Keratinocyte (primary cell): Measurements from ENCODE around the gene NT5DC2. TPM values are rescaled to one million over a fixed set of nuclear protein-coding genes. Genes with fewer than 3 reads are reported as not detected.

Source experiments
- DNase-seq: peaks from one replicate; pipeline ENCODE4 v3.0.0-alpha.2; 2011; ENCODE audit warnings: low read depth, missing footprints, low spot score
- FAIRE-seq: peaks from 2 replicates; lab custom pipeline; 2011; peaks lifted over from hg19 to GRCh38; lab: Jason Lieb, UNC
- H2AFZ ChIP-seq: 2 replicates; pipeline ENCODE4 v1.6.0; 2012; ENCODE audit warnings: low read length, control low read depth, inconsistent platforms; ENCODE audit not compliant: control insufficient read depth
- H3K27ac ChIP-seq: 2 replicates; pipeline ENCODE4 v1.5.1; 2011; ENCODE audit warnings: low read length; ENCODE audit not compliant: control insufficient read depth, insufficient read depth
- H3K27me3 ChIP-seq: 3 replicates; pipeline ENCODE4 v1.6.0; 2011; ENCODE audit warnings: low read length; ENCODE audit not compliant: control insufficient read depth, insufficient read depth; ENCODE audit errors: extremely low read depth
- H3K36me3 ChIP-seq, 2 experiments: 2 replicates in 1 of 2; 3 replicates in 1 of 2; pipeline ENCODE4 v1.5.1; 2011; ENCODE audit warnings: low read length in 2 of 2, mild to moderate bottlenecking in 1 of 2; ENCODE audit not compliant: control insufficient read depth in 2 of 2, insufficient read depth in 2 of 2; ENCODE audit errors: extremely low read depth in 1 of 2
- H3K4me1 ChIP-seq: 3 replicates; pipeline ENCODE4 v1.5.1; 2011; ENCODE audit warnings: low read length; ENCODE audit not compliant: control insufficient read depth, insufficient read depth; ENCODE audit errors: extremely low read depth
- H3K4me2 ChIP-seq: 3 replicates; pipeline ENCODE4 v1.6.0; 2011; ENCODE audit warnings: low read depth, low read length; ENCODE audit not compliant: control insufficient read depth, insufficient read depth; ENCODE audit errors: extremely low read depth
- H3K4me3 ChIP-seq, 3 experiments: fragments of 200-600 bp in 1 of 3; sonication (generic) in 1 of 3; 2 replicates in 2 of 3; 3 replicates in 1 of 3; pipeline ENCODE4 v1.5.1; 2011 to 2016; ENCODE audit warnings: low read length in 3 of 3, mild to moderate bottlenecking in 3 of 3, control low read depth in 2 of 3, inconsistent platforms in 1 of 3, low read depth in 1 of 3, mixed read lengths in 1 of 3, mixed run types in 1 of 3, moderate library complexity in 1 of 3; ENCODE audit not compliant: control insufficient read depth in 2 of 3, insufficient read depth in 2 of 3; ENCODE audit errors: extremely low read depth in 1 of 3
- H3K79me2 ChIP-seq: 2 replicates; pipeline ENCODE4 v1.6.0; 2012; ENCODE audit warnings: low read length; ENCODE audit not compliant: control insufficient read depth, insufficient read depth
- H3K9ac ChIP-seq: 3 replicates; pipeline ENCODE4 v1.6.0; 2011; ENCODE audit warnings: low read length; ENCODE audit not compliant: control insufficient read depth, insufficient read depth; ENCODE audit errors: extremely low read depth
- H3K9me1 ChIP-seq: 3 replicates; pipeline ENCODE4 v1.6.0; 2011; ENCODE audit warnings: low read length; ENCODE audit not compliant: control insufficient read depth, insufficient read depth; ENCODE audit errors: extremely low read depth
- H3K9me3 ChIP-seq: 2 replicates; pipeline ENCODE4 v1.5.1; 2012; ENCODE audit warnings: low read depth, low read length; ENCODE audit not compliant: control insufficient read depth
- H4K20me1 ChIP-seq: 3 replicates; pipeline ENCODE4 v1.6.0; 2011; ENCODE audit warnings: low read length; ENCODE audit not compliant: control insufficient read depth, insufficient read depth; ENCODE audit errors: extremely low read depth
- EZH2 ChIP-seq: IDR thresholded peaks from one replicate; pipeline ENCODE4 v1.6.1; 2012; ENCODE audit warnings: inconsistent platforms, mild to moderate bottlenecking, low read length, moderate library complexity
- dilution Hi-C: fragments of 300-500 bp; cut with MboI; formaldehyde crosslinking; loops from one replicate; pipeline ENCODE4 v1.7.0; 2020; ENCODE audit warnings: low sequenced_read_pairs; ENCODE audit not compliant: extremely low pct_ligation_motif_present
- polyA plus RNA-seq, 5 experiments: library from polyadenylated mRNA; depleted of rRNA in 3 of 5; stranded (reverse) in 3 of 5; stranded (forward) in 1 of 5; unstranded in 1 of 5; fragments of >200 nt; gene quantifications; 1 replicate in 1 of 5; 2 replicates in 3 of 5; 3 replicates in 1 of 5; pipeline versions ENCODE4 v1.2.1 to v1.2.3, GENCODE V29; 2011 to 2012; ENCODE audit warnings: missing spikeins in 2 of 5, low read depth in 1 of 5, low replicate concordance in 1 of 5
- TF ChIP-seq, protein P1 (sequence below), 3 experiments: IDR thresholded peaks in 1 of 3; conservative IDR thresholded peaks in 1 of 3; optimal IDR thresholded peaks in 1 of 3; 2 replicates in 2 of 3; 3 replicates in 1 of 3; pipeline versions ENCODE3 to v1.5.1; 2011; ENCODE audit warnings: low read length in 3 of 3, mild to moderate bottlenecking in 3 of 3, moderate library complexity in 2 of 3, control low read depth in 1 of 3, inconsistent platforms in 1 of 3; ENCODE audit not compliant: insufficient read depth in 2 of 3; ENCODE audit errors: extremely low read depth in 1 of 3

The NT5DC2 gene
- polyA plus RNA-seq, 1 donor (not counting 4 experiments of a cell fraction or from before 2014, with no cell fraction given): 54.7 TPM

- H3K9me1 ChIP-seq: no peaks in the 10 kb centered on the region
- H3K4me3 ChIP-seq: no peak overlapping the region
- FAIRE-seq: no peak
- no peak for DNase-seq
- no peaks in the 10 kb centered on the region for H4K20me1 ChIP-seq
- H3K4me1 ChIP-seq: no peaks in the 10 kb centered on the region
- dilution Hi-C loops: no loop called here
- no peak overlapping the region for H2AFZ ChIP-seq
- H3K79me2 ChIP-seq: no peaks in the 10 kb centered on the region
- H3K4me2 ChIP-seq: no peak overlapping the region
- TF ChIP-seq EZH2: no peak
- TF ChIP-seq, protein P1, sequence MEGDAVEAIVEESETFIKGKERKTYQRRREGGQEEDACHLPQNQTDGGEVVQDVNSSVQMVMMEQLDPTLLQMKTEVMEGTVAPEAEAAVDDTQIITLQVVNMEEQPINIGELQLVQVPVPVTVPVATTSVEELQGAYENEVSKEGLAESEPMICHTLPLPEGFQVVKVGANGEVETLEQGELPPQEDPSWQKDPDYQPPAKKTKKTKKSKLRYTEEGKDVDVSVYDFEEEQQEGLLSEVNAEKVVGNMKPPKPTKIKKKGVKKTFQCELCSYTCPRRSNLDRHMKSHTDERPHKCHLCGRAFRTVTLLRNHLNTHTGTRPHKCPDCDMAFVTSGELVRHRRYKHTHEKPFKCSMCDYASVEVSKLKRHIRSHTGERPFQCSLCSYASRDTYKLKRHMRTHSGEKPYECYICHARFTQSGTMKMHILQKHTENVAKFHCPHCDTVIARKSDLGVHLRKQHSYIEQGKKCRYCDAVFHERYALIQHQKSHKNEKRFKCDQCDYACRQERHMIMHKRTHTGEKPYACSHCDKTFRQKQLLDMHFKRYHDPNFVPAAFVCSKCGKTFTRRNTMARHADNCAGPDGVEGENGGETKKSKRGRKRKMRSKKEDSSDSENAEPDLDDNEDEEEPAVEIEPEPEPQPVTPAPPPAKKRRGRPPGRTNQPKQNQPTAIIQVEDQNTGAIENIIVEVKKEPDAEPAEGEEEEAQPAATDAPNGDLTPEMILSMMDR (optimal IDR thresholded peaks at IDR 0.05 in 1 of 3, IDR thresholded peaks at IDR 0.05 in 1 of 3, conservative IDR thresholded peaks at IDR 0.05 in 1 of 3; ENCODE audit: extremely low read depth in 1 of 3, insufficient read depth in 2 of 3, low read length in 3 of 3): no peak
- no peaks in the 10 kb centered on the region for H3K9me3 ChIP-seq
- no peak overlapping the region for H3K9ac ChIP-seq
- peaks cover 8% of the 10 kb centered on the region for H3K27me3 ChIP-seq
- H3K36me3 ChIP-seq: no peaks in the 10 kb centered on the region
- no peak overlapping the region for H3K27ac ChIP-seq
These were observed 22.1 kb downstream of the NT5DC2 start for GRCh38 chr3:52511509-52511908.

DNA sequence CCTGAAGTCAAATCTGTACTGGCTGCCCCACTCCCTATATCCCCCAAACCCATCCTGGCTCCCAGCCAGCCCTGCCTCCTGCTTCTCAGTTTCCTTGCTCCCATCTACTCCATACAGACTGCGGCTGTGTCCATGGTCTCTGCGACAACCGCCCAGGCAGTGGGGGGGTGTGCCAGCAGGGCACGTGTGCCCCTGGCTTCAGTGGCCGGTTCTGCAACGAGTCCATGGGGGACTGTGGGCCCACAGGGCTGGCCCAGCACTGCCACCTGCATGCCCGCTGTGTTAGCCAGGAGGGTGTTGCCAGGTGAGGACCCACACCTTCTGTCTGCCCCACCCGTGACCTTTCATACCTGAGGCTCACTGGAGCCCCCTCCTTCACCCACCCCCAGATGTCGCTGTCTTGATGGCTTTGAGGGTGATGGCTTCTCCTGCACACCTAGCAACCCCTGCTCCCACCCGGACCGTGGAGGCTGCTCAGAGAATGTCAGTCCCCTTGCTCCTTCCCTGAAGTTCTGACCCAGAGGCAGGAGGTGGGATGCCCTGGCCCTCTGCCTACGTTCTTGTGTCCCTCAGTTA, 23.8 kb downstream of the NT5DC2 start:
- no peaks in the 10 kb centered on the region for H3K36me3 ChIP-seq
- H3K9me1 ChIP-seq: no peaks in the 10 kb centered on the region
- H3K9ac ChIP-seq: no peak overlapping the region
- no peak overlapping the region for H2AFZ ChIP-seq
- no peaks in the 10 kb centered on the region for H3K9me3 ChIP-seq
- FAIRE-seq (no peak), DNase-seq (no peak)
- dilution Hi-C loops: no loop called here
- no peaks in the 10 kb centered on the region for H3K4me1 ChIP-seq
- H4K20me1 ChIP-seq: no peaks in the 10 kb centered on the region
- TF ChIP-seq, protein P1 (optimal IDR thresholded peaks at IDR 0.05 in 1 of 3, IDR thresholded peaks at IDR 0.05 in 1 of 3, conservative IDR thresholded peaks at IDR 0.05 in 1 of 3; ENCODE audit: extremely low read depth in 1 of 3, insufficient read depth in 2 of 3, low read length in 3 of 3): no peak
- TF ChIP-seq EZH2: no peak
- H3K4me3 ChIP-seq: no peak overlapping the region
- H3K4me2 ChIP-seq: no peak overlapping the region
- peaks cover 9% of the 10 kb centered on the region for H3K27me3 ChIP-seq
- H3K79me2 ChIP-seq: no peaks in the 10 kb centered on the region
- H3K27ac ChIP-seq: no peak overlapping the region
